Left lung (tissue), 10 donors: ENCODE results near the gene ULK1. TPM values are rescaled to one million over a fixed set of nuclear protein-coding genes. Genes with fewer than 3 reads are reported as not detected.

ENCODE experiments used
- ATAC-seq: fragments of 200-7000 bp; cut with Tn5 transposase; one replicate; pipeline ENCODE4 v1.9.1; 2020; ENCODE audit warnings: moderate library complexity
- DNase-seq, 4 donors: peaks; one replicate each; pipeline ENCODE4 v3.0.0-alpha.2; 2013 to 2020
- H3K27ac ChIP-seq, 2 donors: fragments of 200-600 bp; sonication (generic) in 1 of 2; one replicate each; pipeline versions ENCODE4 v1.5.0 to v1.8.0; 2020 to 2021
- H3K27me3 ChIP-seq, 2 donors: fragments of 200-600 bp; sonication (generic) in 1 of 2; one replicate each; pipeline versions ENCODE4 v1.5.0 to v1.8.0; 2020 to 2021
- H3K36me3 ChIP-seq, 2 donors: fragments of 200-600 bp; sonication (generic) in 1 of 2; one replicate each; pipeline versions ENCODE4 v1.5.0 to v1.8.0; 2020 to 2021
- H3K4me1 ChIP-seq, 2 donors: fragments of 200-600 bp; one replicate each; pipeline ENCODE4 v1.8.0; 2021
- H3K4me3 ChIP-seq, 2 donors: fragments of 200-600 bp; sonication (generic) in 1 of 2; one replicate each; pipeline versions ENCODE4 v1.5.0 to v1.8.0; 2020 to 2021; ENCODE audit warnings: mild to moderate bottlenecking in 1 of 2
- H3K9me3 ChIP-seq, 2 donors: fragments of 200-600 bp; sonication (generic) in 1 of 2; one replicate each; pipeline versions ENCODE4 v1.5.0 to v1.8.0; 2020 to 2021
- CTCF ChIP-seq, 2 donors: fragments of 200-600 bp; sonication (generic) in 1 of 2; IDR thresholded peaks; one replicate each; pipeline versions ENCODE4 v1.5.0 to v1.8.0; 2021; ENCODE audit warnings: antibody characterized with exemption in 2 of 2
- intact Hi-C, 2 donors: fragments of 100-400 bp; cut with DNase I; formaldehyde crosslinking; loops; one replicate each; pipeline versions ENCODE4 v1.11.2 to v1.14.2; 2022
- polyA plus RNA-seq, 6 donors: library from polyadenylated mRNA; unstranded; fragments of 120-200 nt; gene quantifications; one replicate each; pipeline ENCODE4 v1.2.1, GENCODE V29; 2013; ENCODE audit not compliant: insufficient read length in 6 of 6
- total RNA-seq, 2 donors: library from RNA; stranded (reverse); fragmentation: NEBNext Ultra II Directional; extraction: Animal tissue kit (Norgen Biotek cat#: 25700); gene quantifications; one replicate each; pipeline ENCODE4 v1.2.1, GENCODE V29; 2021
- donor health status: DM: no; HTN: yes; CAD: no.
- donor health status: DM: no; HTN: no; CAD: no.

Gene ULK1
- total and polyA plus RNA-seq, 8 donors = 21.6 to 38.7 (median 28.9) TPM

GRCh38 chr12:131971226-131971625 lies 76.8 kb downstream of the ULK1 start:
- ATAC-seq (no peak), DNase-seq (no peak)
- Histone ChIP-seq H3K4me3 (no peak overlapping the region), H3K4me1 (peaks cover 0 to 5% of the 10 kb centered on the region in 2 donors), H3K9me3 (no peaks in the 10 kb centered on the region), H3K27ac (no peak overlapping the region), H3K27me3 (no peaks in the 10 kb centered on the region), H3K36me3 (peaks cover 0 to 14% of the 10 kb centered on the region in 2 donors)
- TF ChIP-seq CTCF (IDR thresholded peaks at IDR 0.05) = no peak
- intact Hi-C loops = no loop called here

Other genes with a start within 250 kb of the ULK1 start
- gene SFSWAP, start 183.5 kb upstream of the ULK1 start, total RNA-seq = 10 to 100 TPM; 26.0 to 38.3 TPM
- gene SFSWAP, start 183.5 kb upstream of the ULK1 start, polyA plus RNA-seq = 10 to 100 TPM; 47.8 to 68.8 (median 55.4) TPM
- gene MMP17, start 66.2 kb upstream of the ULK1 start, total RNA-seq = 1 to 10 TPM; 2.7 to 5.2 TPM
- 1 to 10 TPM; 2.0 to 4.5 (median 3.3) TPM for gene MMP17, start 66.2 kb upstream of the ULK1 start, polyA plus RNA-seq
- gene PUS1, start 34.7 kb downstream of the ULK1 start, total RNA-seq = 10 to 100 TPM; 16.3 to 30.1 TPM
- gene PUS1, start 34.7 kb downstream of the ULK1 start, polyA plus RNA-seq = 10 to 100 TPM; 11.3 to 20.1 (median 16.5) TPM
- 10 to 100 TPM; 33.5 to 41.7 TPM for gene EP400, start 55.3 kb downstream of the ULK1 start, total RNA-seq
- 10 to 100 TPM; 38.9 to 49.9 (median 41.4) TPM for gene EP400, start 55.3 kb downstream of the ULK1 start, polyA plus RNA-seq
- gene DDX51, start 249.7 kb downstream of the ULK1 start, total RNA-seq = 10 to 100 TPM; 11.7 to 15.1 TPM
- 10 to 100 TPM; 18.2 to 27.6 (median 20.0) TPM for gene DDX51, start 249.7 kb downstream of the ULK1 start, polyA plus RNA-seq
- 10 to 100 TPM; 11.0 to 19.6 TPM for gene NOC4L, start 249.8 kb downstream of the ULK1 start, total RNA-seq
- gene NOC4L, start 249.8 kb downstream of the ULK1 start, polyA plus RNA-seq = 10 to 100 TPM; 10.6 to 16.9 (median 12.5) TPM